HG02840 (cell line): ENCODE measurements around the gene POLA2.
"Not testable (repeated sequence)": the region's sequence is repeated elsewhere in the genome, so short reads cannot be mapped to it uniquely, and the experiment has no call there.

Experiments used
- ATAC-seq: cut with Tn5 transposase; IDR thresholded peaks from one replicate; pipeline ENCODE4 v1.9.1; 2021; ENCODE audit warnings: mild to moderate bottlenecking, moderate library complexity, moderate number of reproducible peaks; ENCODE audit not compliant: unreplicated experiment, low FRiP score

Gene POLA2

GRCh38 chr11:65241692-65242091 lies 20.1 kb upstream of the POLA2 start:
- no peak for ATAC-seq

GRCh38 chr11:65242389-65242788 lies 19.4 kb upstream of the POLA2 start:
- ATAC-seq: no peak

DNA sequence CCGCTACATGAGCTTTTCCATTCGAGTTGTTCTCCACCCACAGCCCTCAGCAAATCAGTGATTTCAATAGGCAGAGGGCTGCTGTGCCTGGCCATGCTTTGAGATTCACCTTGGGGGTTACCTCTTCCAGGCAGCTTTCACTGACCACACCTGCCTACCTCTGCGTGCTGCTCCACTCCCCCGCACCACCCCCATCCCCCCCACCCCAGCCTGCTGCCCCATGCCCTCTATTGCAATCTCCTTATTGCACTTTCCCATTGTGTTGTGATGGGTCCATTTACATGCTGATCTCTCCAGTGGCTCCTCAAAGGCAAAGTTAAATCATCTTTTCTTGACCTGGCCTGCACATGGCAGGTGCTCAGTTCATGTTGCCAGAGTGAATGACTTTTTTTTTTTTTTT lies 18.0 kb upstream of the POLA2 start:
- ATAC-seq: no peak

GRCh38 chr11:65245046-65245445 lies 16.7 kb upstream of the POLA2 start:
- ATAC-seq: not testable (repeated sequence)

DNA sequence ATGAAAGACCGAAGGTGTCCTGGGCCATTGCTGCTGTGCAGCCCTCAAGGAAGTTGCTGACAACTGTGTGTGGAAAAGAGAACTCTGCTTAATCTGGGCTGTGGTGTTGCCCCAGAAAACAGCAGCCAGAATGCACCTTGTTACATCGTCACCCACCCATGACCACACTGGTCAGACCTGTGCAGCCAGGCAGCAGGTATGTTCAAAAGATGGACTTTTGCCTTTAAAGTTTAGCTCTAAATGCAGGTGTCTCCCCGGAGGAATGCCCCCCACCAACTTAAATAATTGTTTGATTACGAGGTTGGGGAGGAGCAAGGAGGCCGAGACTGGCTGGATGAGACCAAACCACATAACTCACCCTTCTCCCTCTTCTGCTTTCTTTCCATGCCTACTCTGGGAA lies 15.3 kb upstream of the POLA2 start:
- ATAC-seq: no peak

DNA sequence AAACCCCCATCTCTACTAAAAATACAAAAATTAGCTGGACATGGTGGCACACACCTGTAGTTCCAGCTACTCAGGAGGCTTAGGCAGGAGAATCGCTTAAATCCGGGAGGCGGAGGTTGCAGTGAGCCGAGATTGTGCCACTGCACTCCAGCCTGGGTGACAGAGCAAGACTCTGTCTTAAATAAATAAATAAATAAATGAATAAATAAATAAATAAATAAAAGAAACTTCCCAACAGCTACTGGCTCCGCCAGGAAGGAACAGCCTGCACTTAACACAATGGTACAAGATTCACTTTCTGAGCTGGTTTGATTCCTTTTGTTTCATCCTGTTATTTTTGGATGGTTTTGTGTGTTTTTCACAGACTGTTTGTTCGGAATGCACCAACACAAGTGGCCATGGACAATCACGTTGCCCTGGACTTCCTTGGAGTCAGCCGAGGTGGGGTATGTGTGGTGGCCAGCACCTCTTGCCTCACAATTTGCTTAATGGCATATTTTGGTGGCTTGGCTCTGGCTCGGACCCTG lies 13.5 kb upstream of the POLA2 start:
- ATAC-seq: not testable (repeated sequence)

GRCh38 chr11:65251476-65251875 lies 10.3 kb upstream of the POLA2 start:
- no peak for ATAC-seq

- no peak for ATAC-seq
Measured at GRCh38 chr11:65254724-65255123, 7.0 kb upstream of the POLA2 start.

- no peak for ATAC-seq
Measured at GRCh38 chr11:65258988-65259387, 2.8 kb upstream of the POLA2 start.

DNA sequence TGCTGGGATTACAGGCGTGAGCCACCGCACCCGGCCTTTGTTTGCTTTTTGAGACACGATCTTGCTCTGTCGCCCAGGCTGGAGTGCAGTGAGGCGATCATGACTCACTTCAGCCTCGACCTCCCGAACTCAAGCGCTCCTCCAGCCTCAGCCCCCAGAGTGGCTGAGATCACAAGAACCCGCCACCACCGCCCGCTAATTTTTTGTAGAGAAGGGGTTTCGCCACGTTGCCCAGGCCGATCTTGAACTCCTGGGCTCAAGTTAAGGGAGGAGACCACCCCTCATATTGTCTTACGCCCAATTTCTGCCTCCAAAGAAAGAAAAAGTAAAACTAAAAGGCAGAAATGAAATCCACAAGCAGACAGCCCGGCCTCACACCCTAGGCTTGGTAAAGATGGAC lies 1.5 kb upstream of the POLA2 start:
- no peak for ATAC-seq

DNA sequence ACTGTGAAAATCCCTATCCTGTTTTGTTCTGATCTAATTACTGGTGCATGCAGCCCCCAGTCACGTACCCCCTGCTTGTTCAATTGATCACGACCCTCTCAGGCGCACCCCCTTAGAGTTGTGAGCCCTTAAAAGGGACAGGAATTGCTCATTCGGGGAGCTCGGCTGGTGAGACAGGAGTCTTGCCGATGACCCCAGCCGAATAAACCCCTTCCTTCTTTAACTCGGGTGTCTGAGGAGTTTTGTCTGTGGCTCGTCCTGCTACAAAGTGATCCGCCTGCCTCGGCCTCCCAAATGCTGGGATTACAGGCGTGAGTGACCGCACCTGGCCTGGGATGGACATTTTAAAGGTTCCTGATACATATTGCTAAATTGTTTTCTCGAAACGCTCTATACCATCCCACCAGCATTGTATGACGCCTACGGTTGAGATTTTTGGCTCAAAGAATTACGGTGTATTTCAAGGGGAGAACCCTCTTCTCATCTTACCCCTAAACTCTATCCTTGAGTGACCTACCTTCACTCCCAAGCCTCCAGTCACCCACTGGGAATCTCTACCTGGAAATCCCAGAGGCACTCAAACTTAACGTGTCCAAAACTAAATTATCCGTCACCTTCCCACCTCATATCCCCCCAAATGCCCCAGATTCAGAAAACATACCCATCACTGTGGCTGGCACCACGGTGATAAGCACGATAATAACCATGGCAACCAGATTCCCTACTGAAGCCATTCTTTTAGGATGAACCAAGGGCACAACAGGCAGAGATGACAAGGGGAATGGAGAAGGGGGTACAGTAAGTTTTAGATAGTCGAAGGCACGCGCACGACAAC lies 789 bp upstream of the POLA2 start:
- no peak for ATAC-seq

DNA sequence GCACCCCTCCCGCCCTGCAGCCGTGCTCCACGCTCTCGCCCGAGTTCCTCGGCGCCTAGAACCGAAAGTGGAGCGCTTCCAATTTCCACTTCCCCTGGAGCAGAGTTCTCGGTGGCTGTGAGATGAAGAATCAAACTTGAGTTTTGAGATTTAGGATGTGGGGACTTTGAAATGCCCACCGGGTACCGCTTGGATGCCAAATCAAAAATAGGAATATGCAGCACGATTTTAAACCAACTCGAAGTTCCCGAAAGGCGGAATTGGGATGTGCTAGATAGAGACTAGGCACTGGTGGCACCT lies 569 bp downstream of the POLA2 start:
- ATAC-seq: no peak

GRCh38 chr11:65262776-65263175 lies 1.0 kb downstream of the POLA2 start:
- ATAC-seq: no peak

- not testable (repeated sequence) for ATAC-seq
Measured at GRCh38 chr11:65264747-65265146, 3.0 kb downstream of the POLA2 start.

- no peak for ATAC-seq
Measured at GRCh38 chr11:65266210-65266609, 4.4 kb downstream of the POLA2 start.

DNA sequence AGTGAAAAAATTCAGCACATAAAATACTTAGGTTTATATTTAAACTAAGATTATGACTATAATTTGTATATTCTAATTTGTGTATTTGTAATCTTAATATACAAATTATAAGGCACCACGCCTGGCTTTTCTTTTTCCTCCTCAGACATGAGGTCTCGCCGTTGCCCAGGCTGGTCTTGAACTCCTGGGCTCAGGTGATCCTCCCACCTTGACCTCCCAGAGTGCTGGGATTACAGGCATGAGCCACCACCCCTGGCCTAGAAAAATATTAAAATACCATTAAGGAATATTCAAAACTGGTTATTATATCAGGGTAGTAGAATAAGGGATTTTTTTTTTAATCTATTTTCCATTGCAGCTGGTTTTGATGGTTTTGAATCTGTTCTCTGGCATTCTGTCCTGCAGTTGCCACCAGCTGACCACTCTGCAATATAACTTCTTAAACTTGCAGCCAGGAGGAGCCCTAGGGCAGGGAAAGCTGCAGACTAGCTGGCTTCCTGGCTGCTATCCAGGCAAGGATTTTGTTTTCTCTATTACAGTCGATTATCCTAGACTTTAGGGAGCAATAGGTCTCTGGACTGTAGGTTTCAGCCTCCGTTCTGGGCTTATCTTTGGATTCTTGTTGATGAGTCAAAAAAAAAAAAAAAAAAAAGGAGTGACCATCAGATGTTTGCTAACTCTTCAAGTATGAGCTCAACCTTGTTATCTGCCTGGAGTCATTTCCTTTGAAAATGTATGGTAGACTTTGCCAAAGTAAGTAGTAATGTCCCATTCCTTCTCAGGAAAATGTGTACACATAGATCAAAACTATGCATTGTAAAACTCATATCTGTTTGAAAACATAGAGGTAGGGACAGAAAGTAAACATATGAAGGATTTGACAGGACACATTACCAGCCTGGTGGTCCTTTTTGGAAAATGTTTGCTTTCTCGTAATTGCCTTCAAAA lies 13.2 kb downstream of the POLA2 start:
- ATAC-seq: no peak

GRCh38 chr11:65275906-65276305 lies 14.1 kb downstream of the POLA2 start:
- ATAC-seq: no peak

- no peak for ATAC-seq
Measured at GRCh38 chr11:65277631-65278277, 16.0 kb downstream of the POLA2 start.

- no peak for ATAC-seq
Measured at GRCh38 chr11:65278356-65278755, 16.6 kb downstream of the POLA2 start.

- ATAC-seq: no peak
Measured at GRCh38 chr11:65279279-65279678, 17.5 kb downstream of the POLA2 start.
